OCI-M2 (cell line): Measurements from ENCODE around the gene WNT5B.

ENCODE experiments used
- DNase-seq: peaks from one replicate; lab custom pipeline; 2025; ENCODE audit not compliant: unreplicated experiment; lab: John Stamatoyannopoulos, UW

Gene WNT5B

GRCh38 chr12:1629338-1630132 is 504 bp downstream of the WNT5B start:
- no peak for DNase-seq

- DNase-seq = no peak
These were observed 1.2 kb downstream of the WNT5B start for GRCh38 chr12:1630133-1630826.

- no peak for DNase-seq
These were observed 2.0 kb downstream of the WNT5B start for GRCh38 chr12:1630827-1631591.

- DNase-seq = no peak
These were observed 3.7 kb downstream of the WNT5B start for GRCh38 chr12:1632702-1633101.

GRCh38 chr12:1633459-1633858 is 4.4 kb downstream of the WNT5B start:
- DNase-seq = no peak

- no peak for DNase-seq
These were observed 5.1 kb downstream of the WNT5B start for GRCh38 chr12:1634149-1634548.

GRCh38 chr12:1634590-1635191 is 5.7 kb downstream of the WNT5B start:
- DNase-seq = no peak

- DNase-seq = no peak
These were observed 6.5 kb downstream of the WNT5B start for GRCh38 chr12:1635301-1636095.

- no peak for DNase-seq
These were observed 9.2 kb downstream of the WNT5B start for GRCh38 chr12:1638203-1638602.

- DNase-seq = no peak
These were observed 10.5 kb downstream of the WNT5B start for GRCh38 chr12:1639538-1639937.

GRCh38 chr12:1640328-1641234 is 11.6 kb downstream of the WNT5B start:
- no peak for DNase-seq

- no peak for DNase-seq
These were observed 13.5 kb downstream of the WNT5B start for GRCh38 chr12:1642513-1642912.

GRCh38 chr12:1643043-1643442 is 14.0 kb downstream of the WNT5B start:
- no peak for DNase-seq

- DNase-seq = no peak
These were observed 15.0 kb downstream of the WNT5B start for GRCh38 chr12:1643905-1644533.

- DNase-seq = no peak
These were observed 15.8 kb downstream of the WNT5B start for GRCh38 chr12:1644534-1645438.

- no peak for DNase-seq
These were observed 16.8 kb downstream of the WNT5B start for GRCh38 chr12:1645819-1646218.

GRCh38 chr12:1646569-1647284 is 17.7 kb downstream of the WNT5B start:
- DNase-seq = no peak
